Right atrium auricular region (tissue), 2 donors: ENCODE data around the gene ATXN1L. TPM values are rescaled to one million over a fixed set of nuclear protein-coding genes. Genes with fewer than 3 reads are reported as not detected.

Experiments
- DNase-seq: peaks from one replicate; pipeline ENCODE4 v3.0.0-alpha.2; 2019; ENCODE audit warnings: low spot score
- H3K27ac ChIP-seq, 2 donors: fragments of 200-600 bp; sonication (generic); 1 replicate in 1 of 2; 2 replicates in 1 of 2; pipeline ENCODE4 v1.5.1; 2016 to 2019
- H3K27me3 ChIP-seq, 2 donors: fragments of 200-600 bp; sonication (generic); one replicate each; pipeline versions ENCODE4 v1.5.1 to v1.6.0; 2017 to 2019
- H3K36me3 ChIP-seq: fragments of 200-600 bp; sonication (generic); one replicate; pipeline ENCODE4 v1.5.1; 2016
- H3K4me1 ChIP-seq, 2 donors: fragments of 200-600 bp; sonication (generic); one replicate each; pipeline versions ENCODE4 v1.5.1 to v1.6.0; 2017 to 2019
- H3K4me3 ChIP-seq, 2 donors: fragments of 200-600 bp; sonication (generic); 1 replicate in 1 of 2; 2 replicates in 1 of 2; pipeline ENCODE4 v1.5.1; 2017 to 2019; ENCODE audit warnings: mild to moderate bottlenecking in 1 of 2, moderate library complexity in 1 of 2
- H3K9me3 ChIP-seq, 2 donors: fragments of 200-600 bp; sonication (generic); one replicate each; pipeline ENCODE4 v1.5.1; 2019
- total RNA-seq, 2 donors: library from RNA; depleted of rRNA; stranded (reverse); fragments of >200 nt; gene quantifications; one replicate each; pipeline ENCODE4 v1.1.0, GENCODE V29; 2016
- TF ChIP-seq, protein P1 (sequence below), 2 donors: fragments of 200-600 bp; sonication (generic); IDR thresholded peaks; one replicate each; pipeline ENCODE4 v1.5.1; 2019; ENCODE audit warnings: antibody characterized with exemption in 2 of 2

Gene ATXN1L
- total RNA-seq, 2 donors from 2014 or later, result 13.6 to 23.7 TPM

DNA sequence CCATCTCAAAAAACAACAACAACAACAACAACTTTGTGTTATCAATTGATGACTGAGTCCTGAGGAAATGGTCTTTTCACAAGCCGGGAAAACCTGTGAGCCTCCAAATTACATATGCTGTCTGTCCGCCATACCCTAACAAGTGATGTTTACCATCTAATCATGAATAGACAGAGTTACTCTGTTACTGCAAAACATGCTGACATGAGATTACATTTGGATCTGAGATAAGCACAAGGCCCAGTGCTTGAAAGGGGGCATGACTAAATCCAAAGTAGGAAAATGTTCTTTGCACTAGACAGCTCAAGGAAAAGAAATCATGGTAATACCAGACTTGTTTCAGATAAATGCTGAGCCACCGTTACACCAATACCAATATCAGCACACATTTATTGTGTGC is 8.6 kb upstream of the ATXN1L start:
- no peaks in the 10 kb centered on the region for H3K9me3 ChIP-seq
- no peak for DNase-seq
- no peaks in the 10 kb centered on the region for H3K36me3 ChIP-seq
- TF ChIP-seq, protein P1, sequence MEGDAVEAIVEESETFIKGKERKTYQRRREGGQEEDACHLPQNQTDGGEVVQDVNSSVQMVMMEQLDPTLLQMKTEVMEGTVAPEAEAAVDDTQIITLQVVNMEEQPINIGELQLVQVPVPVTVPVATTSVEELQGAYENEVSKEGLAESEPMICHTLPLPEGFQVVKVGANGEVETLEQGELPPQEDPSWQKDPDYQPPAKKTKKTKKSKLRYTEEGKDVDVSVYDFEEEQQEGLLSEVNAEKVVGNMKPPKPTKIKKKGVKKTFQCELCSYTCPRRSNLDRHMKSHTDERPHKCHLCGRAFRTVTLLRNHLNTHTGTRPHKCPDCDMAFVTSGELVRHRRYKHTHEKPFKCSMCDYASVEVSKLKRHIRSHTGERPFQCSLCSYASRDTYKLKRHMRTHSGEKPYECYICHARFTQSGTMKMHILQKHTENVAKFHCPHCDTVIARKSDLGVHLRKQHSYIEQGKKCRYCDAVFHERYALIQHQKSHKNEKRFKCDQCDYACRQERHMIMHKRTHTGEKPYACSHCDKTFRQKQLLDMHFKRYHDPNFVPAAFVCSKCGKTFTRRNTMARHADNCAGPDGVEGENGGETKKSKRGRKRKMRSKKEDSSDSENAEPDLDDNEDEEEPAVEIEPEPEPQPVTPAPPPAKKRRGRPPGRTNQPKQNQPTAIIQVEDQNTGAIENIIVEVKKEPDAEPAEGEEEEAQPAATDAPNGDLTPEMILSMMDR (IDR thresholded peaks at IDR 0.05), result no peak
- H3K27ac ChIP-seq, result no peak overlapping the region
- H3K4me1 ChIP-seq, result no peaks in the 10 kb centered on the region
- no peaks in the 10 kb centered on the region for H3K27me3 ChIP-seq
- no peak overlapping the region for H3K4me3 ChIP-seq

DNA sequence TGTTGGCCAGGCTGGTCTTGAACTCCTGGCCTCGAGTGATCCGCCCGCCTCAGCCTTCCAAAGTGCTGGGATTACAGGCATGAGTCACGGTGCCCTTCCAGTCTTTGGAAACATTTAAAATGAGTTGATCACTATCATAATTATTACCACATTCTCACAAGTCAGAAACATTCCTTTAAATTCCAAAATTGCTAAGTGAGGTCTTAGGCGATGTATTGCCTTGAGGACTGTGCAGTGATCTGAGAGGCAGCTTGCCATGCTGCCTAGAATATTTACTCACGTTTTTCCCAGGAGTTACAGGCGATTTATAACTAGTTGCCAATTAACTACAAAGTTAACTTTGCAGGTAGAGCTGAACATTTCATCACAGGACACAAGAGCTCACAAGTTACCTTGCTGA is 5.7 kb upstream of the ATXN1L start:
- no peaks in the 10 kb centered on the region for H3K4me1 ChIP-seq
- H3K27me3 ChIP-seq, result no peaks in the 10 kb centered on the region
- TF ChIP-seq, protein P1 (IDR thresholded peaks at IDR 0.05), result no peak
- no peaks in the 10 kb centered on the region for H3K9me3 ChIP-seq
- H3K27ac ChIP-seq, result no peak overlapping the region
- H3K4me3 ChIP-seq, result no peak overlapping the region
- H3K36me3 ChIP-seq, result no peaks in the 10 kb centered on the region
- no peak for DNase-seq

GRCh38 chr16:71843572-71843971 is 2.2 kb upstream of the ATXN1L start:
- H3K4me3 ChIP-seq, result no peak overlapping the region
- H3K27ac ChIP-seq, result no peak overlapping the region
- H3K9me3 ChIP-seq, result no peaks in the 10 kb centered on the region
- DNase-seq, result no peak
- no peaks in the 10 kb centered on the region for H3K27me3 ChIP-seq
- peaks cover 6% of the 10 kb centered on the region for H3K36me3 ChIP-seq
- peaks cover 0 to 16% of the 10 kb centered on the region in 2 donors for H3K4me1 ChIP-seq
- TF ChIP-seq, protein P1 (IDR thresholded peaks at IDR 0.05), result no peak

DNA sequence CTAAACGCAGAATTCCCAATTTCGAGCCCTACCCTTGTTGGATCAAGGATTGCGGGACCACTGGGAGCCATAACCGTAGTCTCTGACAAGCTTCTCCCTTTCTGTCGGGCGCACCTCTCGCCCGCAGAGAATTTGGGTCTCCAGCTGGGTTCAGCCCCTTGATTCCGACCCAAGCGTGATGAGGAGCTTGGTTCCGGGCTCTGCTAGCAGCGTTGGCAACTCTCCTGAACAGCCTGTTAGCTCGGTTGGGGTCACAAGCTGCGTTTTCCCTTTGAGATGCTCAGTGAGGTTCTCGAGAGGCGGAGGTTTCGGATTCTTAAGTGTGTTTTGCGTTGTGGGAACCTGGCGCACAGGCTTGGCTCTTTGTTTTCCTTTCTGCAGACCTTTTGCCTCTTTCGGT is 655 bp downstream of the ATXN1L start:
- peak overlapping the region; percentile 86 to 91 for H3K27ac ChIP-seq
- no peaks in the 10 kb centered on the region for H3K9me3 ChIP-seq
- no peak for DNase-seq
- H3K36me3 ChIP-seq, result peaks cover 30% of the 10 kb centered on the region
- TF ChIP-seq, protein P1 (IDR thresholded peaks at IDR 0.05), result no peak
- H3K4me3 ChIP-seq, result peak overlapping the region; percentile 83 to 87
- peaks cover 0 to 16% of the 10 kb centered on the region in 2 donors for H3K4me1 ChIP-seq
- no peaks in the 10 kb centered on the region for H3K27me3 ChIP-seq

DNA sequence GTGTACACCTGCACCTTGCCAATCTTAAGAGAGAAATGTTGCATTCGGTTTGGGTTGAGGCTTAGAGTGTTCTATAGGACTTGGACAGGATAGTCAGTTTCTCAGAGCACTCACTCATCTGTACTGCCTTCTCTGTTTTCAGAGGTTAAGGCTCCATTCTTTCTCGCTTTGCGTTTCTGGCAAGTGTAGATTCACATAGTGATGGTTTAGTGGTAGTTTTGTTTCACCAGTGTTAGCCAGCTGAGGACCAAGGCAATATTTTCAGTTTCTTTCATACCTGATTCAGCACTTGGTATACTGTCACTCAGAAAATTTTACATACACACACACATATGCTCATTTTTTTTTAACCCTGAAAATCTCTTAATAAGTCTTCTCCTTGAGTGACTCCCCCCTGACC is 1.3 kb downstream of the ATXN1L start:
- Histone ChIP-seq H3K27me3 (no peaks in the 10 kb centered on the region), H3K9me3 (no peaks in the 10 kb centered on the region), H3K4me1 (peaks cover 0 to 16% of the 10 kb centered on the region in 2 donors), H3K36me3 (peaks cover 36% of the 10 kb centered on the region), H3K4me3 (peak overlapping the region in 1 of 2 donors; percentile 87), H3K27ac (no peak overlapping the region)
- no peak for DNase-seq
- TF ChIP-seq, protein P1 (IDR thresholded peaks at IDR 0.05), result no peak

DNA sequence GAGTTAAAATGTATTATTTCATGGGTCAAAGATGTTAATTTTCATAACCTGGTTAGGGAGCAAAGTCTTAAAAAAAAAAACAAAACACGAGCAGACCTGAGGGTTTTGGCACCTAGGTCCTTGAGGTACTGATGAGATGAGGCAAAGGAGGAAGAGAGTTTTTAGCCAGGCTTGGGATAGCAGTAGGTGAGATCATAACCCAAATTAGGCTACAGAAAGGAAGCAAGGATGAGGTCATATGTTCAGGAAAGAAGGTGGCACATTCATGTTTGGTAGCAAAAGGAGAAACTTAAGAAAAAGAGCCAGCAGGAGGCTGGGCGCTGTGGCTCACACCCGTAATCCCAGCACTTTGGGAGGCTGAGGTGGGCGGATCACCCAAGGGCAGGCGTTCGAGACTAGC is 2.8 kb downstream of the ATXN1L start:
- Histone ChIP-seq H3K9me3 (no peaks in the 10 kb centered on the region), H3K27me3 (no peaks in the 10 kb centered on the region), H3K27ac (no peak overlapping the region), H3K4me1 (peaks cover 0 to 16% of the 10 kb centered on the region in 2 donors), H3K36me3 (peaks cover 45% of the 10 kb centered on the region), H3K4me3 (no peak overlapping the region)
- TF ChIP-seq, protein P1 (IDR thresholded peaks at IDR 0.05), result no peak
- DNase-seq, result no peak
